ENCODE measurements around the gene HNRNPA1L2.

GRCh38 chr13:52670726-52671125 lies 28.5 kb downstream of the HNRNPA1L2 start:
- TF ChIP-seq YY1 (IDR thresholded peaks at IDR 0.05; ENCODE audit: insufficient read depth, insufficient read length) (no peak), SUZ12 (IDR thresholded peaks at IDR 0.05; ENCODE audit: extremely low read depth, insufficient read depth, insufficient read length) (no peak)

All from NT2/D1 (cell line).